NOMO-1 treated with dmso at 0.1 percent for 144 hours (cell line): ENCODE measurements around the gene ERAS.
"Not testable (repeated sequence)": the region's sequence is repeated elsewhere in the genome, so short reads cannot be mapped to it uniquely, and the experiment has no call there.

Experiments
- DNase-seq: peaks from one replicate; lab custom pipeline; 2025; ENCODE audit not compliant: unreplicated experiment; lab: John Stamatoyannopoulos, UW

ERAS gene

GRCh38 chrX:48831136-48831908 is 5.0 kb downstream of the ERAS start:
- no peak for DNase-seq

- DNase-seq: no peak
Measured at GRCh38 chrX:48831909-48832291, 5.6 kb downstream of the ERAS start.

GRCh38 chrX:48833542-48834138 is 7.3 kb downstream of the ERAS start:
- DNase-seq: no peak

DNA sequence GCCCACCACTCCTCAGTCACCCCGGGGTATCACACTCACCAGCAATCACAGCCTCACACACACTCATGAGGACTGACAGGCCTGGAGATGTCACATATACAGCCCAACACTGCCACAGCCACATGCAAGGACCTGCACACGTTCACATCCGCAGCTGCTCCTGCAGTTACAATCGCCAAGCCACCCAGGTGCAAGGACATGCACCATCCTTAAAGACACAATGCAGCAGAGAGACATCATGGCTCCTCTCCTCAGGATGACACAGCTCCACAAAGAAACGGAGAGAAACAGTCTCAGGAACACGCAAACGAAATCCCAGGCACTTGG is 8.0 kb downstream of the ERAS start:
- no peak for DNase-seq

GRCh38 chrX:48835524-48836329 is 9.4 kb downstream of the ERAS start, which contains the start of gene PCSK1N:
PCSK1N (minus strand) TSS chrX:48835610; CDS start chrX:48835532, 78 bp downstream.
- no peak for DNase-seq

GRCh38 chrX:48839686-48840085 is 13.4 kb downstream of the ERAS start:
- DNase-seq: no peak

DNA sequence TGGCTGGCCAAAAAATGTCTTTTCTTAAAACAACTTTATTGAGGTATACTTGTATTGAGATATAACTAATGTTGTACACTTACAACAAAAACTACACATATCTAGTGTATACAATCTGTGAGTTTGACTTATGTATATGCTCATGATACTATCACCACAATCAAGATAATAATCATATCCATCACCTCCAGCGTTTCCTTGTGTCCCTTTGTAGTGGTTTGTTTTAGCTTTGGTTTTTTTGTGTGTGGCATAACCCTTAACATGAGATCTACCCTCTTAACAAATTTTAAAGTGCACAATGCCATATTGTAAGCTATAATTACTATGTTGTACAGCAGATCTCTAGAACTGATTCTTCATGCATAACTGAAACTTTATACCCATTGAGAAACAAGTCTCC is 22.5 kb downstream of the ERAS start:
- DNase-seq: no peak

GRCh38 chrX:48852857-48853256 is 26.5 kb downstream of the ERAS start:
- no peak for DNase-seq

- DNase-seq: not testable (repeated sequence)
Measured at GRCh38 chrX:48853494-48853893, 27.2 kb downstream of the ERAS start.

GRCh38 chrX:48854121-48854804 is 27.9 kb downstream of the ERAS start:
- DNase-seq: not testable (repeated sequence)

- no peak for DNase-seq
Measured at GRCh38 chrX:48854898-48855297, 28.6 kb downstream of the ERAS start.

DNA sequence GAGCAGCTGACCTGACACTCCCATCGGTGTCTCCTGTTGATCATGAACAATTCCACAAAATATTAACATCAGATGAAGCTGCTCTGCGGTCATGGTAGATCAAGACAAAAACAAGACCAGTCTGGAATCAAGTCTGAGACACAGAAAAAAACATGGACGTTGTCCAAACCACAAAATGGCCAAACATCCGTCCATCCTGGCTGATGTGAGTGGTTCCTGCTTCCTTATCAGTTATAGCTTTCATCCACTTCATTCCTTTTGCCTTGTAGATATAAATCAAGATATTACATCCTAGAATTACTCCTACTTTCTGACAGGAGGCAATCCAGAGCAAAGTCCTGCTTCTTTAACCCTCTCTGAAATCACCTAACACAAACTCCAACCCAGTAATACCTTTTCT is 37.9 kb downstream of the ERAS start:
- no peak for DNase-seq

- not testable (repeated sequence) for DNase-seq
Measured at GRCh38 chrX:48872017-48872416, 45.7 kb downstream of the ERAS start.

DNA sequence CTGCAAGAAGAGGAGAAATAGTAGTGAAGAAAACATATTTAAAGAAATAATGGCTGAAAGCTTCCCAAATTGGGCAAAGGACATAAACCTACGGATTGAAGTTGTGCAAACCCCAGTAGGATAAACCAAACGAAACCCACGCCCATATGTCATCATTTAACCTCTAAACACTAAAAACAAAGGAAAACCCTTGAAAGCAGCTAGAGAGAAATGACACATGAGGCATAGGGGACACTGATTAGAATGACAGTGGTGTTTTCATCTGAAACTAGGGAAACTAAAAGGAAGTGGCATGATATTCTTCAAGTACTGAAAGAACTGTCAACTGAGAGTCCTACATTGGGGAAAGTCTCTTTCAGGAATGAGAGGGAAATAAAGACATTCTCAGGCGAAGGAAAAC is 50.6 kb downstream of the ERAS start:
- not testable (repeated sequence) for DNase-seq
